Ovary (tissue), 9 donors: Measurements from ENCODE around the gene PXK. TPM values are rescaled to one million over a fixed set of nuclear protein-coding genes. Genes with fewer than 3 reads are reported as not detected.

Experiments
- DNase-seq, 5 donors: peaks; one replicate each; pipeline ENCODE4 v3.0.0-alpha.2; 2019 to 2020
- H3K27ac ChIP-seq, 2 donors: fragments of 200-600 bp; one replicate each; pipeline versions ENCODE4 v1.5.1 to v1.8.0; 2019 to 2022
- H3K27me3 ChIP-seq: fragments of 200-600 bp; one replicate; pipeline ENCODE4 v1.8.0; 2022
- H3K36me3 ChIP-seq: fragments of 200-600 bp; sonication (generic); one replicate; pipeline ENCODE4 v1.5.1; 2019
- H3K4me1 ChIP-seq: one replicate; pipeline ENCODE4 v1.8.1; 2013; ENCODE audit warnings: mild to moderate bottlenecking, moderate library complexity; ENCODE audit not compliant: insufficient read depth
- H3K4me3 ChIP-seq: fragments of 200-600 bp; sonication (generic); one replicate; pipeline ENCODE4 v1.5.1; 2017
- H3K9me3 ChIP-seq, 2 donors: fragments of 200-600 bp in 1 of 2; sonication (generic) in 1 of 2; one replicate each; pipeline versions ENCODE4 v1.5.1 to v1.8.1; 2013 to 2019; ENCODE audit warnings: mild to moderate bottlenecking in 1 of 2, moderate library complexity in 1 of 2
- CTCF ChIP-seq, 3 donors: fragments of 450-650 bp in 2 of 3; fragments of 200-600 bp in 1 of 3; IDR thresholded peaks; one replicate each; pipeline versions ENCODE4 v1.5.1 to v1.8.0; 2016 to 2022; ENCODE audit warnings: antibody characterized with exemption in 3 of 3, mild to moderate bottlenecking in 1 of 3
- EP300 ChIP-seq: sonication (generic); formaldehyde crosslinking; IDR thresholded peaks from one replicate; pipeline ENCODE4 v1.6.1; 2017; ENCODE audit warnings: antibody characterized with exemption
- POLR2A ChIP-seq: fragments of 450-650 bp; IDR thresholded peaks from one replicate; pipeline ENCODE4 v1.6.1; 2017; ENCODE audit warnings: antibody characterized with exemption, mild to moderate bottlenecking, moderate library complexity
- WGBS, 3 donors: extraction: QIAGEN DNeasy Blood & Tissue Kit in 1 of 3; methylation state at CpG; one replicate each; pipeline versions ENCODE4 v1.1.5 to v1.1.7; 2013 to 2017; 5-methylcytosine and 5-hydroxymethylcytosine counted together
- intact Hi-C, 4 donors: fragments of 100-400 bp; cut with DNase I; formaldehyde crosslinking; loops; one replicate each; pipeline versions ENCODE4 v1.11.0 to v1.15.1; 2022 to 2023
- polyA plus RNA-seq, 2 donors: library from polyadenylated mRNA; stranded (reverse); fragments of 200-250 nt in 1 of 2; fragments of 350-450 nt in 1 of 2; fragmentation: Illumina TruSeq in 1 of 2; extraction: RNeasy Lipid Tissue Mini Kit (QIAGEN cat#74804) in 1 of 2; gene quantifications; one replicate each; pipeline ENCODE4 v1.2.3, GENCODE V29; 2013 to 2014
- small RNA-seq: library from RNA; depleted of rRNA; stranded (forward); fragments of <200 nt; gene quantifications from one replicate; pipeline ENCODE3, GENCODE V24; 2016
- total RNA-seq, 7 donors: library from RNA; depleted of rRNA in 2 of 7; stranded (reverse); fragments of >200 nt in 2 of 7; fragmentation: NEBNext Ultra II Directional in 3 of 7; extraction: Animal tissue kit (Norgen Biotek cat#: 25700) in 3 of 7; gene quantifications; one replicate each; pipeline versions ENCODE4 v1.1.0 to v1.2.4, GENCODE V29; 2016 to 2023
- donor health status: DM: no; HTN: no; CAD: no; lungs with moderate emphysema.
- donor health status: DM: no; HTN: no; CAD: no.
- donor health status: Bipolar disorder and iron deficiency.
- donor health status: DM: yes; HTN: yes; CAD: no.
- donor health status: DM: no; HTN: no; CAD: no.
- donor health status: DM: yes; HTN: yes; CAD: no.

PXK gene
- total and polyA plus RNA-seq, 9 donors, result 17.2 to 42.0 (median 25.9) TPM

GRCh38 chr3:58471025-58471887 lies 138.6 kb downstream of the PXK start:
- intact Hi-C loops, result no loop called here
- 59 to 65% (median 60%) methylated on average over 10 of the region's 10 CpGs for WGBS, 3 donors

GRCh38 chr3:58473275-58473674 lies 140.6 kb downstream of the PXK start:
- intact Hi-C loops, result no loop called here
- Histone ChIP-seq H3K27me3 (no peaks in the 10 kb centered on the region), H3K9me3 (no peaks in the 10 kb centered on the region), H3K4me1 (no peaks in the 10 kb centered on the region), H3K27ac (no peak overlapping the region), H3K4me3 (no peak overlapping the region), H3K36me3 (no peaks in the 10 kb centered on the region)
- DNase-seq, result no peak
- TF ChIP-seq POLR2A, result no peak
- no peak for TF ChIP-seq EP300
- TF ChIP-seq CTCF (IDR thresholded peaks at IDR 0.05), result no peak
- WGBS, 3 donors, result 90 to 100% (median 92%) methylated on average over 1 of the region's 1 CpG

More at GRCh38 chr3:58471025-58471887, 138.6 kb downstream of the PXK start:
- Histone ChIP-seq H3K36me3 (no peaks in the 10 kb centered on the region), H3K27ac (no peak overlapping the region), H3K4me1 (no peaks in the 10 kb centered on the region), H3K9me3 (no peaks in the 10 kb centered on the region), H3K4me3 (no peak overlapping the region), H3K27me3 (no peaks in the 10 kb centered on the region)
- TF ChIP-seq POLR2A (no peak), CTCF (IDR thresholded peaks at IDR 0.05) (no peak), EP300 (no peak)
- no peak for DNase-seq

- H3K27me3 ChIP-seq, result no peaks in the 10 kb centered on the region
- TF ChIP-seq EP300 (no peak), POLR2A (no peak), CTCF (IDR thresholded peaks at IDR 0.05) (no peak)
- no peaks in the 10 kb centered on the region for H3K4me1 ChIP-seq
- no peaks in the 10 kb centered on the region for H3K9me3 ChIP-seq
- H3K4me3 ChIP-seq, result no peak overlapping the region
- no peak for DNase-seq
- intact Hi-C loops, result no loop called here
- 95 to 100% (median 100%) methylated on average over 1 of the region's 1 CpG for WGBS, 3 donors
- no peaks in the 10 kb centered on the region for H3K36me3 ChIP-seq
- no peak overlapping the region for H3K27ac ChIP-seq
Measured at GRCh38 chr3:58474348-58474911, 141.7 kb downstream of the PXK start.

GRCh38 chr3:58474967-58475578 lies 142.4 kb downstream of the PXK start:
- no peaks in the 10 kb centered on the region for H3K36me3 ChIP-seq
- H3K4me1 ChIP-seq, result no peaks in the 10 kb centered on the region
- WGBS, 3 donors, result 62 to 70% (median 70%) methylated on average over 3 of the region's 3 CpGs
- H3K4me3 ChIP-seq, result no peak overlapping the region
- intact Hi-C loops, result no loop called here
- no peaks in the 10 kb centered on the region for H3K27me3 ChIP-seq
- TF ChIP-seq POLR2A (no peak), EP300 (no peak), CTCF (IDR thresholded peaks at IDR 0.05) (no peak)
- no peak overlapping the region for H3K27ac ChIP-seq
- H3K9me3 ChIP-seq, result no peaks in the 10 kb centered on the region
- DNase-seq, result no peak

Small RNAs within 50 kb of the gene (small RNA-seq; reads per million reads assigned to genes)
- not detected for gene AC098479.1

Other genes with a start within 250 kb of the PXK start
- gene DNASE1L3, start 121.9 kb upstream of the PXK start, total RNA-seq, result 1 to 10 TPM in 1 of 7 donors, under 1 TPM in 4, not detected in 2; 0.48 to 1.8 (median 0.65) TPM
- 10 to 100 TPM in 1 of 2 donors, under 1 TPM in 1; 0.61 to 10.3 TPM for gene DNASE1L3, start 121.9 kb upstream of the PXK start, polyA plus RNA-seq
- 10 to 100 TPM in 4 of 7 donors, 1 to 10 TPM in 3; 8.2 to 11.3 (median 10.5) TPM for gene ABHD6, start 95.1 kb upstream of the PXK start, total RNA-seq
- gene ABHD6, start 95.1 kb upstream of the PXK start, polyA plus RNA-seq, result 10 to 100 TPM in 1 of 2 donors, 1 to 10 TPM in 1; 4.8 to 36.6 TPM
- 10 to 100 TPM in 5 of 7 donors, 1 to 10 TPM in 2; 7.9 to 16.2 (median 15.0) TPM for gene RPP14, start 26.6 kb upstream of the PXK start, total RNA-seq
- gene RPP14, start 26.6 kb upstream of the PXK start, polyA plus RNA-seq, result 10 to 100 TPM; 11.8 to 18.8 TPM
- gene HTD2, start 26.4 kb upstream of the PXK start, total RNA-seq, result 10 to 100 TPM in 2 of 7 donors, 1 to 10 TPM in 5; 7.3 to 12.0 (median 9.1) TPM
- 10 to 100 TPM in 1 of 2 donors, 1 to 10 TPM in 1; 9.2 to 11.3 TPM for gene HTD2, start 26.4 kb upstream of the PXK start, polyA plus RNA-seq
- 10 to 100 TPM; 24.4 to 56.6 (median 36.3) TPM for gene PDHB, start 100.9 kb downstream of the PXK start, total RNA-seq
- gene PDHB, start 100.9 kb downstream of the PXK start, polyA plus RNA-seq, result 10 to 100 TPM; 43.4 to 98.4 TPM
- gene KCTD6, start 159.2 kb downstream of the PXK start, total RNA-seq, result 10 to 100 TPM; 10.9 to 16.6 (median 13.0) TPM
- gene KCTD6, start 159.2 kb downstream of the PXK start, polyA plus RNA-seq, result 10 to 100 TPM; 11.7 to 20.8 TPM
- 10 to 100 TPM in 6 of 7 donors, 1 to 10 TPM in 1; 6.8 to 26.4 (median 23.2) TPM for gene ACOX2, start 204.3 kb downstream of the PXK start, total RNA-seq
- gene ACOX2, start 204.3 kb downstream of the PXK start, polyA plus RNA-seq, result 10 to 100 TPM; 25.4 to 57.7 TPM
- 10 to 100 TPM in 5 of 7 donors, 1 to 10 TPM in 2; 2.7 to 47.3 (median 14.4) TPM for gene FAM107A, start 244.5 kb downstream of the PXK start, total RNA-seq
- 10 to 100 TPM; 14.0 to 19.9 TPM for gene FAM107A, start 244.5 kb downstream of the PXK start, polyA plus RNA-seq